MG63 (cell line): ENCODE data around the gene PYGM. TPM values are rescaled to one million over a fixed set of nuclear protein-coding genes. Genes with fewer than 3 reads are reported as not detected.
A peak's percentile ranks its signal among the peaks of the same experiment; 100 is the strongest.

Source experiments
- DNase-seq: peaks from one replicate; pipeline ENCODE4 v3.0.0-alpha.2; 2020
- H3K27me3 ChIP-seq: fragments of 250-450 bp; sonication (Bioruptor Pico); 2 replicates; pipeline ENCODE4 v1.5.1; 2020; ENCODE audit warnings: mild to moderate bottlenecking, moderate library complexity
- H3K36me3 ChIP-seq: fragments of 250-450 bp; sonication (Bioruptor Pico); 2 replicates; pipeline ENCODE4 v1.5.1; 2020; ENCODE audit warnings: mild to moderate bottlenecking, moderate library complexity
- H3K4me3 ChIP-seq: fragments of 250-450 bp; sonication (Bioruptor Pico); 2 replicates; pipeline ENCODE4 v1.5.1; 2020; ENCODE audit warnings: mild to moderate bottlenecking, moderate library complexity
- H3K9me3 ChIP-seq: fragments of 250-450 bp; sonication (Bioruptor Pico); 2 replicates; pipeline ENCODE4 v1.5.1; 2020; ENCODE audit warnings: mild to moderate bottlenecking, moderate library complexity
- total RNA-seq: library from RNA; depleted of rRNA; stranded (reverse); fragments of >200 nt; shearing (Covaris generic); gene quantifications from 2 replicates; pipeline ENCODE4 v1.2.3, GENCODE V29; 2014; ENCODE audit warnings: low replicate concordance; rRNA removed

PYGM gene
- not detected in 2 replicates for total RNA-seq

DNA sequence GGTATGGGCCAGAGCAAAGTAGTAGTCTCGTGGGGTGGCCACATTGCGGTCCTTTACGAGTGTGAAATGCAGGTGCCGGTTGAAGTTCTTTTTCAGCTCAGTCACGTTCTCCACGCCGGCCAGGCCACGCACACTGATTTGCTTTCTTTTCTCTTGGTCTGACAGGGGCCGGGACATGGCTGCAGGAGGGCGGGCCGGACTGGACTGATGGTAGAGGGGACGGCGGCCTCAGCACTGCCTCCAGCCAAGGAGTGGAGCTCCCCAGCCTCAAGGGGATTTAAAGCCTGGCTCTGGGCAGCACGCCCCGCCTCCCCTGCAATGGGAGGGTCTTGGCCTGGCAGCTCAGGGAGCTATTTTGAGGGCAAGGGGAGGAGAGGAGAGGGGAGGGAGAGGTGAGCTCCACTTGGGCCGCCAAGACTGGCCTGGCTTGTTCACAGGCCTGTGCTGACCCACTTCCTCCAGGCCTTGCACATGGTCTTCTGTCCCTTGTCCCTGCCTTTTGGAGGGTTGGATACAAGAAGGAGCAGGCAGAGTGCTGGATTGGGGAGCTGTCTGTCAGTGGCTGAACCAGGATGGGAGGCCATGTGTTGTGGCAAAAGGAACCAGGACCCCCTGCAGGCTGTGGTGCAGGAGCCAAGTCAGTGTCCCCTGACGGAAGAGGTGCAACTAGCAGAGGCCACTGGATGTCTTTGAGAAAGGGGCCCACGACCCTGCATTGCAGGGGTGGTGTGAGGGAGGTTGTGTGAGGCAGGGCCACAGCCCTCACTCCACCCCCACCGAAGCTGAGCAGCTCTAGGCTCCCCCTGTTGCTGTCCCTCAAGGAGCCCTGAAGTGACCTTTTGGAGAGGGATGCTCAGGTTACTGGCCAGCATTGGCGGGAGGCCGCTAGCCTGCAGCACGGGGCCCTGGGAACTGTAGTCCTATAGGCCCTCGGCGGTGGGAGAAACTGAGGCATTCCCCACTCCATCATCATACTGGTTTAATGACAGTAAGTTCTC, at the start of gene PYGM:
Gene PYGM, minus strand, starts transcription at position 253 of the 998 bp plus-strand sequence. Its CDS starts 76 bp downstream, at position 177.
- H3K4me3 ChIP-seq: no peak within 1 kb of the TSS
- H3K36me3 ChIP-seq: peaks cover 29% of the 10 kb centered on the region
- no peaks in the 10 kb centered on the region for H3K27me3 ChIP-seq
- no peak for DNase-seq
- no peaks in the 10 kb centered on the region for H3K9me3 ChIP-seq

DNA sequence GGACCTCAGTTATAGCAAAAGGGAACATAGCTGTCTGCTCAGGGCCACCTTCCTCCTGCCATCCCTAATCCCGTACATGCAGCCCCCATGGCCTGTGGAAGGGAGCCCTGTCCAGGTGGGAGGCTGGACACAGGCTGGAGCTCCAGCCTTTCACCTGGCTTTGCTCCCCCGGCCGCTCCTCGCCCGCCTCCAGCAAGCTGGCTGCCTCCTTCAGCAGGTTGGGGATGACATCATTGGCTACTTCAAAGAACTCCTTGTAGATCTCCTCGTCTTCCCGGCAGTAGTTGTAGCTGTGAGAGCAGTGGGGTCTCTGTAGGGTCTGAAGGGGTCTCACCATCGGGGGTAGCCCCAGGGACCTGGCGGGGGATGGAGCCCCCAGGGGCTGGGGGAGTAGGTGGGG, 45.7 kb upstream of the PYGM start:
- DNase-seq: no peak
- no peaks in the 10 kb centered on the region for H3K27me3 ChIP-seq
- no peak overlapping the region for H3K4me3 ChIP-seq
- H3K9me3 ChIP-seq: no peaks in the 10 kb centered on the region
- peaks cover 11% of the 10 kb centered on the region for H3K36me3 ChIP-seq

GRCh38 chr11:64804346-64805210, 44.8 kb upstream of the PYGM start:
- DNase-seq: no peak
- H3K9me3 ChIP-seq: no peaks in the 10 kb centered on the region
- peaks cover 11% of the 10 kb centered on the region for H3K36me3 ChIP-seq
- no peaks in the 10 kb centered on the region for H3K27me3 ChIP-seq
- no peak overlapping the region for H3K4me3 ChIP-seq

DNA sequence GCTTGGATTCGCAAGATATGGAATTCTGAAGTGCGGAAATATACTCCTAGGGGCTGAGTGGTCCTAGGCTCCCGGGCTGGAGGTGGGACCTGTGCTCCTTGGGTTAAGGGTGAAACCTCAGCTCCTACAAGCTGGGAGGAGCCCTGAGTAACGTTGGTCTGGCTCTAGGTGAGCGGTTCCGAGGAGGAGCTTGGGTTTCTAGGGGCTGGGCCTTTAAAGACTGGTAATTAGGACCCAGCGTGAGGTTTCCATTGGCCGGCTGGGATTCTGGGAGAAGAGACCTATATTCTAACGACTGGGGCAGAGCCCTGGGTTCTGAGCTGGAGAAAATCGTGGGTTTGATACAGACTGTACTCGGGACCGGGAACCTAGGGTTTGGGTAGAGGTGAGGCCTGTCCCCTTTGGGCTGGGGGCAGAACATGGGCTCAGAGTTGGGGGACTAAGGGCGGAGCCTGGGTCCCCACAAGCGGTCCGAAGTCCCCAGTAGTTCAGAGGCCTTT, 44.1 kb upstream of the PYGM start:
- Histone ChIP-seq H3K27me3 (no peaks in the 10 kb centered on the region), H3K9me3 (no peaks in the 10 kb centered on the region), H3K36me3 (peaks cover 7% of the 10 kb centered on the region), H3K4me3 (peak overlapping the region; percentile 63)
- no peak for DNase-seq

DNA sequence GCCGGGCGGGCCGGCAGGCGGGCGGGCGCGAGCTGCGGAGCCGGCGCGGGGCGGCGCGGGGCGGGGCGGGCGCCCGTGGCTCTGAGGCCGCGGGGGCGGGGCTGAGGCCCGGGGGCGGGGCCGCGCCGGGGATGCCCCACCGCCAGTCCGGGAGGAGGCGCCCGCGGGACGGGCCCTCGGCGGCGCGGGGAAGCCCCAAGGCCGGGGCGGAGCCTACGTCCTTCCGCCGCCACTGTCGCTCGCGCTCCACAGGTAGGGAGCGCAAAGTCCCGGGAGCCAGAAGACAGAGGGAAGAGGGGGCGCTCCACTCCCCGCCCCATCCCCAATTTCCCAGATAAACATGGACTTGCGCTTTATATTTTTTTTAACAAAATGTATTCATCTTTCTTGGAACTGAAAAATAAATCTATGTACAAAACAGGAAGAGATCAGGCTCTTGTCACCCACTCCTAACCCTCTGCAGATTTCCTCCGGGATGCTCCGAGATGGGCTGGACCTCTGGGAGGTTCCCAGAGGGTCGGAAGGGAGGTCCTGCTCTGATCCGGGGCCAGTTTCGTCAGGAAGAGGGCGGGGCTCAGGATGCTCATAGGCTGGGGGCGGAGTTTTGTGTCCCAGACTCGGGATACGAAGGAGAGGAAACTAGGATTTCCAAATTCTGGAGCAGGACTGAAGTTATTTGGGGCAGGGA, 43.5 kb upstream of the PYGM start, which contains the start of gene MAP4K2:
Gene MAP4K2, minus strand, starts transcription at position 57 of the 688 bp plus-strand sequence. CDS start 65 bp downstream, outside the sequence.
- peak; percentile 84 for DNase-seq
- peak within 1 kb of the TSS; percentile 63 for H3K4me3 ChIP-seq
- peaks cover 5% of the 10 kb centered on the region for H3K36me3 ChIP-seq
- no peaks in the 10 kb centered on the region for H3K9me3 ChIP-seq
- no peaks in the 10 kb centered on the region for H3K27me3 ChIP-seq

DNA sequence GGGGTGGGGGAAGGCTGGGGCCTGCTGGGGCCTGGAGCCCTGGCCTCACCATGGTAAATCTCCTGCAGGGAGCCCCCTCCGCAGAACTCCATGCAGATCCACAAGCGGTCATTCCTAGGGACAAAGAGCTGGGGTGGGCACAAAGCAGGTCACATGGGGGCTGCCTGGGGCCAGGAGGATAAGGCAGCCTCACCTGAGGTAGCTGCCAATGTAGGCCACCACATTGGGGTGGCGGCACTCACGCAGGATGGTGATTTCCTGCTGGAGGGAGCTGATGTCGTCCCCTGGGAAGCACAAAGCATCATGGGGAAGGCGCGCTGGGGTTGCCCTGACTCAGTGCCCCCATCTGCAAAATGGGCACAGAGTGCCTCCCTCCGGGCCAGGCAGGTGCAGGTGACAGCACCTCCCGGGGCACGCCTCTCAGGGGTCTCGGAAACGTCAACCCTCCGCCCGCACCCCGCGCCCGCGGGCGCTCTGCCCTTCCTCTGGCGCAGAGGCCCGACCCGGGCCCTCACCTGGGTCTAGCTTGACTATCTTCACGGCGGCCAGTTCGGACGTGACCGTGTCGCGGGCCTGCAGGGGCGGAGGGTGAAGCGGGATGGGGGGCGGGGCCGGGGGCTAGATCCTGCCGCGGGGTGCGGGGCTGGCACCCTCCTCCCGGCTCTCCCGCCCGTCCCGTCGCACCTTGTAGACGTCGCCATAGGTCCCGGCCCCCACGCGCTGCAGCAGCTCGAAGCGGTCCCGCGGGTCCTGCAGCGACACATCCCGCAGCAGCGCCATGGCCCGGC, 42.8 kb upstream of the PYGM start:
- H3K36me3 ChIP-seq: no peaks in the 10 kb centered on the region; the same call in 1 of the 2 replicates
- H3K9me3 ChIP-seq: no peaks in the 10 kb centered on the region
- DNase-seq: no peak
- H3K4me3 ChIP-seq: peak overlapping the region; percentile 63
- no peaks in the 10 kb centered on the region for H3K27me3 ChIP-seq

DNA sequence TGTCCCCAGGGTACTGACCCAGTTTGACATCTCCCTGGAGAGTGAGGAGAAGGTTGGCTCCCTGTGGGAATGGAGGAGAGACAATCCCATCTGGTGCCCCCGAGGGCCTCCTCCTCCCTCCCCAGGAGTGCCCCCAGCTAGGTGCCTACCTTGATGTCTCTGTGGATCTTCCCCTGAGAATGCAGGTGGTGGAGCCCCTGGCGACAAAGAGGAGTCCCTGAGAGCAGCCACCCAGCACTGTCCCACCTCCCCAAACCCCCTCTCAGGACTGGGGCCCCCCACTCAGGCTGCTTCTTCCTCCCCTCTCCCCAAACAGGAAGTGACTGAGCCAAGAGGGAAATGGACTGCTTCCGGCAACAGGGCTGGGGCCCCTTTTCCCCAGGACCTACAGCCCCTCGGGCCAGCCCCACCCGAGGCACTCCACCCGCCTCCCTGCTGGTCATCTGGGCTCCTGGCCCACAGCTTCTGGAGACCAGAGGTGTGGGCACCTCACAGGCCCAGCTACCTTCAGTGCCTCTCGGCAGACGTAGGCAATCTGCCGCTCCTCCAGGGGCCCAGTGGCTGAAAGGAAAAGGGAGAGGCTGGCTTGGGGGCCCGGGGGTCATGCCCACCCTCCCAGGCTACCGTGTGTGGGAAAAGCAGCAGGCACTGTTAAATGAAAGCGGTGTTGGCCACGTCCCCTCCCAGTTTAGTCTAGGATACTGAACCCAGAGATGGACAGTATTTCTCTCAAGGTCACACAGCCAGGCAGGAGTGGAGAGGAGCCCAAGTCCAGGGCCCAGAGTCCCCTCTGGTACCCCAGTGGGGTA, 42.0 kb upstream of the PYGM start:
- Histone ChIP-seq H3K27me3 (no peaks in the 10 kb centered on the region), H3K9me3 (no peaks in the 10 kb centered on the region), H3K36me3 (no peaks in the 10 kb centered on the region; the same call in 1 of the 2 replicates), H3K4me3 (no peak overlapping the region)
- DNase-seq: no peak

DNA sequence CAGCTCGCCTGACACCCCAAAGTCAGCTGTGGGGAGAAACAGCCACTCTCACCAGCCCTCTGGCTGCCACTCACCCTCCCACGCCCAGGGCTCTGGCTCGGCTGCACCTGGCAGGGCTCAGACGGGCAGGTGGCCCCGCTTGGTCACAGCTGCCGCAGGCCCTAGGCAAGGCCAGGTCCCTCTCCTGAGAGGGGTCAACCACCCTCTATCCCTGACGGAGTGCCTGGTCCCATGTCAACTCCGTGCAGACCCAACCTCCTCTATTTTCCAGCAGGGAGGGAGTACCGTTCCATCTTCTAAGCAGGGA, 41.3 kb upstream of the PYGM start:
- DNase-seq: no peak
- H3K9me3 ChIP-seq: no peaks in the 10 kb centered on the region
- no peaks in the 10 kb centered on the region for H3K27me3 ChIP-seq
- H3K4me3 ChIP-seq: no peak overlapping the region
- no peaks in the 10 kb centered on the region; the same call in 1 of the 2 replicates for H3K36me3 ChIP-seq

- DNase-seq: no peak
- no peaks in the 10 kb centered on the region; the same call in 1 of the 2 replicates for H3K36me3 ChIP-seq
- no peaks in the 10 kb centered on the region for H3K9me3 ChIP-seq
- no peak overlapping the region for H3K4me3 ChIP-seq
- H3K27me3 ChIP-seq: no peaks in the 10 kb centered on the region
Observed at GRCh38 chr11:64800303-64801157, 40.8 kb upstream of the PYGM start.

GRCh38 chr11:64799623-64800302, 40.0 kb upstream of the PYGM start:
- Histone ChIP-seq H3K4me3 (no peak overlapping the region), H3K27me3 (no peaks in the 10 kb centered on the region), H3K36me3 (no peaks in the 10 kb centered on the region; the same call in 1 of the 2 replicates), H3K9me3 (no peaks in the 10 kb centered on the region)
- DNase-seq: no peak

DNA sequence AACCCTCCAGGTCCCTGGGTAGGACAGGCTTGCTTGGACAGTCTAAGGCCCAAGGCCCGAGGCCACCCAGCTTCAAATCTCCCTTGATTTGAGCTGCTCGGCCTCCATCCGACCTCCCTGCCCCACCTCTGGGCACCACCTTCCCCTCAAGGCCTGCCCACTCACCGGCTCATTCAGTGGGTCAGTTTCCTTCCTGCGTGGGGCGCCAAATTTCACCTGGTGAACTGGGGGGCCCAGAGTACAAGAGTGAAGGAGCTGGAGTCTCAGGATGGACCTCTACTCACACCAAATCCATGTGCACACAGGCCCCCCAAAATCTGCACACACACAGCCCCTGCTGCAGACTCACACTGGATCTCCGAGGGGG, 39.5 kb upstream of the PYGM start:
- H3K4me3 ChIP-seq: no peak overlapping the region
- no peak for DNase-seq
- no peaks in the 10 kb centered on the region for H3K36me3 ChIP-seq
- no peaks in the 10 kb centered on the region for H3K27me3 ChIP-seq
- H3K9me3 ChIP-seq: no peaks in the 10 kb centered on the region

GRCh38 chr11:64796757-64797541, 37.2 kb upstream of the PYGM start:
- no peaks in the 10 kb centered on the region for H3K27me3 ChIP-seq
- H3K36me3 ChIP-seq: no peaks in the 10 kb centered on the region
- H3K9me3 ChIP-seq: no peaks in the 10 kb centered on the region
- H3K4me3 ChIP-seq: no peak overlapping the region
- DNase-seq: no peak

GRCh38 chr11:64796047-64796756, 36.4 kb upstream of the PYGM start:
- DNase-seq: no peak
- H3K36me3 ChIP-seq: no peaks in the 10 kb centered on the region
- no peaks in the 10 kb centered on the region for H3K9me3 ChIP-seq
- no peak overlapping the region for H3K4me3 ChIP-seq
- no peaks in the 10 kb centered on the region for H3K27me3 ChIP-seq
